Loucy (cell line): Measurements from ENCODE around the gene CPED1.

Source experiments
- H2AFZ ChIP-seq: fragments of 200-600 bp; sonication (generic); 2 replicates; pipeline ENCODE4 v1.6.0; 2016; ENCODE audit warnings: antibody characterized with exemption, mild to moderate bottlenecking, low read length, moderate library complexity
- H3F3A ChIP-seq: fragments of 200-600 bp; 2 replicates; pipeline ENCODE4 v1.6.0; 2016; ENCODE audit warnings: antibody characterized with exemption, low read depth, mild to moderate bottlenecking
- H3K27me3 ChIP-seq: fragments of 200-600 bp; sonication (generic); 2 replicates; pipeline ENCODE4 v1.6.1; 2014; ENCODE audit warnings: low read length, mild to moderate bottlenecking; ENCODE audit not compliant: insufficient read depth, poor library complexity, severe bottlenecking
- H3K36me3 ChIP-seq: fragments of 200-600 bp; sonication (generic); 2 replicates; pipeline ENCODE4 v1.6.1; 2016; ENCODE audit warnings: low read length; ENCODE audit not compliant: insufficient read depth
- H3K4me1 ChIP-seq: fragments of 200-600 bp; sonication (generic); 2 replicates; pipeline ENCODE4 v1.5.1; 2014; ENCODE audit warnings: low read length, mild to moderate bottlenecking; ENCODE audit not compliant: insufficient read depth, poor library complexity, severe bottlenecking
- H3K4me2 ChIP-seq: fragments of 200-600 bp; sonication (generic); 2 replicates; pipeline ENCODE4 v1.6.0; 2014; ENCODE audit warnings: antibody characterized with exemption, low read length, low read depth, mild to moderate bottlenecking; ENCODE audit not compliant: poor library complexity, severe bottlenecking
- H3K4me3 ChIP-seq: fragments of 200-600 bp; sonication (generic); 2 replicates; pipeline ENCODE4 v1.5.1; 2014; ENCODE audit warnings: low read length, mild to moderate bottlenecking, mixed read lengths; ENCODE audit not compliant: poor library complexity, severe bottlenecking
- H3K79me2 ChIP-seq: fragments of 200-600 bp; sonication (generic); 2 replicates; pipeline ENCODE4 v1.6.1; 2014; ENCODE audit warnings: low read length; ENCODE audit not compliant: insufficient read depth
- H3K9ac ChIP-seq: fragments of 200-600 bp; sonication (generic); 2 replicates; pipeline ENCODE4 v1.6.0; 2014; ENCODE audit warnings: mild to moderate bottlenecking, low read depth, low read length, moderate library complexity; ENCODE audit not compliant: poor library complexity, severe bottlenecking
- H3K9me2 ChIP-seq: fragments of 200-600 bp; sonication (generic); replicated peaks from 2 replicates; pipeline ENCODE4 v1.6.1; 2016; ENCODE audit warnings: low read depth, low read length, mixed read lengths
- H3K9me3 ChIP-seq: fragments of 200-600 bp; sonication (generic); 2 replicates; pipeline ENCODE4 v1.6.1; 2014; ENCODE audit warnings: mild to moderate bottlenecking, antibody characterized with exemption, low read length, low read depth; ENCODE audit not compliant: insufficient read depth
- H4K20me1 ChIP-seq: fragments of 200-600 bp; sonication (generic); 2 replicates; pipeline ENCODE4 v1.6.0; 2014; ENCODE audit warnings: antibody characterized with exemption, low read length, mild to moderate bottlenecking; ENCODE audit not compliant: insufficient read depth, poor library complexity, severe bottlenecking
- EZH2phosphoT487 ChIP-seq: fragments of 200-600 bp; IDR thresholded peaks from 2 replicates; pipeline ENCODE4 v1.6.1; 2018; ENCODE audit warnings: antibody characterized with exemption, mild to moderate bottlenecking, moderate library complexity, borderline replicate concordance
- TF ChIP-seq, protein P1 (sequence below): fragments of 200-600 bp; sonication (generic); conservative IDR thresholded peaks from 2 replicates; pipeline ENCODE4 v1.5.1; 2014; ENCODE audit warnings: mild to moderate bottlenecking, antibody characterized with exemption, low read length

Gene CPED1

GRCh38 chr7:120950539-120951308 lies 37.8 kb upstream of the CPED1 start, which contains the start of gene ING3:
TSS of gene ING3 (plus strand) at chr7:120950777. CDS start at chr7:120950897, 120 bp downstream.
- peaks cover 25% of the 10 kb centered on the region for H4K20me1 ChIP-seq
- peaks cover 48% of the 10 kb centered on the region for H3K79me2 ChIP-seq
- peak within 1 kb of the TSS; percentile 89 for H3K9ac ChIP-seq
- no peaks in the 10 kb centered on the region for H3K27me3 ChIP-seq
- H2AFZ ChIP-seq = peak within 1 kb of the TSS; percentile 95
- TF ChIP-seq EZH2phosphoT487 = no peak
- TF ChIP-seq, protein P1, sequence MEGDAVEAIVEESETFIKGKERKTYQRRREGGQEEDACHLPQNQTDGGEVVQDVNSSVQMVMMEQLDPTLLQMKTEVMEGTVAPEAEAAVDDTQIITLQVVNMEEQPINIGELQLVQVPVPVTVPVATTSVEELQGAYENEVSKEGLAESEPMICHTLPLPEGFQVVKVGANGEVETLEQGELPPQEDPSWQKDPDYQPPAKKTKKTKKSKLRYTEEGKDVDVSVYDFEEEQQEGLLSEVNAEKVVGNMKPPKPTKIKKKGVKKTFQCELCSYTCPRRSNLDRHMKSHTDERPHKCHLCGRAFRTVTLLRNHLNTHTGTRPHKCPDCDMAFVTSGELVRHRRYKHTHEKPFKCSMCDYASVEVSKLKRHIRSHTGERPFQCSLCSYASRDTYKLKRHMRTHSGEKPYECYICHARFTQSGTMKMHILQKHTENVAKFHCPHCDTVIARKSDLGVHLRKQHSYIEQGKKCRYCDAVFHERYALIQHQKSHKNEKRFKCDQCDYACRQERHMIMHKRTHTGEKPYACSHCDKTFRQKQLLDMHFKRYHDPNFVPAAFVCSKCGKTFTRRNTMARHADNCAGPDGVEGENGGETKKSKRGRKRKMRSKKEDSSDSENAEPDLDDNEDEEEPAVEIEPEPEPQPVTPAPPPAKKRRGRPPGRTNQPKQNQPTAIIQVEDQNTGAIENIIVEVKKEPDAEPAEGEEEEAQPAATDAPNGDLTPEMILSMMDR = no peak
- H3K9me2 ChIP-seq = no peaks in the 10 kb centered on the region
- no peaks in the 10 kb centered on the region; the same call in 1 of the 2 replicates for H3F3A ChIP-seq
- H3K4me2 ChIP-seq = peak within 1 kb of the TSS; percentile 90
- peaks cover 47% of the 10 kb centered on the region for H3K4me1 ChIP-seq
- H3K4me3 ChIP-seq = peak within 1 kb of the TSS; percentile 95
- no peaks in the 10 kb centered on the region for H3K9me3 ChIP-seq
- peaks cover 16% of the 10 kb centered on the region for H3K36me3 ChIP-seq

GRCh38 chr7:120951309-120951699 lies 37.2 kb upstream of the CPED1 start:
- peak overlapping the region; percentile 89 for H3K9ac ChIP-seq
- TF ChIP-seq EZH2phosphoT487 = no peak
- TF ChIP-seq, protein P1 = no peak
- peaks cover 22% of the 10 kb centered on the region for H3K36me3 ChIP-seq
- peak overlapping the region; percentile 95 for H3K4me3 ChIP-seq
- H3K4me2 ChIP-seq = peak overlapping the region; percentile 86
- H3K79me2 ChIP-seq = peaks cover 48% of the 10 kb centered on the region
- H2AFZ ChIP-seq = peak overlapping the region; percentile 65
- no peaks in the 10 kb centered on the region for H3K27me3 ChIP-seq
- no peaks in the 10 kb centered on the region for H3K9me3 ChIP-seq
- peaks cover 2% of the 10 kb centered on the region; the same call in 1 of the 2 replicates for H3F3A ChIP-seq
- no peaks in the 10 kb centered on the region for H3K9me2 ChIP-seq
- H3K4me1 ChIP-seq = peaks cover 48% of the 10 kb centered on the region
- peaks cover 25% of the 10 kb centered on the region for H4K20me1 ChIP-seq

DNA sequence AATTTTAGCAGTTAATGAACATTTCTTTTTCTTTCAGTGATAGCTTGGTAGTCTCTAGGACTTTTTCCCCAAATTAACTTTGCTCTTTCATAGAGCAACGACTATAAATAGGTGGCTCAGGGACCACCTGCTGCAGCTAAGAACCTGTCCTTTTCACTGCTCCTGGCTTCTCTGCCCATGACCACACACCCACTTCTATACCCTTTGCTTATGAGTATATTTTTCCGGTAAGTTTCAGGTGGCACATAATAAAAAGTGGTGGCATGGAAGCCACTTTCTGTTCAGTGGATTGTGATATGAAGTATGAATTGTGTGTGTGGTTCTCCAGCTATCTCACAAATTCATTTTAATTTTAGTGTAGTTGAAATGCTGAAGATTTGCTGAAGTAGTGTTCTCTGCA lies 36.7 kb upstream of the CPED1 start:
- Histone ChIP-seq H3K4me1 (peaks cover 48% of the 10 kb centered on the region), H3K79me2 (peaks cover 48% of the 10 kb centered on the region), H2AFZ (no peak overlapping the region), H4K20me1 (peaks cover 25% of the 10 kb centered on the region), H3K4me3 (peak overlapping the region; percentile 95), H3K9me3 (no peaks in the 10 kb centered on the region), H3K9ac (peak overlapping the region; percentile 89), H3K36me3 (peaks cover 24% of the 10 kb centered on the region), H3K4me2 (peak overlapping the region; percentile 86), H3K27me3 (no peaks in the 10 kb centered on the region), H3F3A (peaks cover 2% of the 10 kb centered on the region; the same call in 1 of the 2 replicates), H3K9me2 (no peaks in the 10 kb centered on the region)
- TF ChIP-seq EZH2phosphoT487 = no peak
- TF ChIP-seq, protein P1 = no peak
